GM21360 (cell line): ENCODE results near the gene RRN3.
"Not testable (repeated sequence)": the region's sequence is repeated elsewhere in the genome, so short reads cannot be mapped to it uniquely, and the experiment has no call there.

Source experiments
- ATAC-seq: cut with Tn5 transposase; IDR thresholded peaks from one replicate; pipeline ENCODE4 v1.9.1; 2021; ENCODE audit warnings: mild to moderate bottlenecking, moderate library complexity; ENCODE audit not compliant: unreplicated experiment

RRN3 gene

DNA sequence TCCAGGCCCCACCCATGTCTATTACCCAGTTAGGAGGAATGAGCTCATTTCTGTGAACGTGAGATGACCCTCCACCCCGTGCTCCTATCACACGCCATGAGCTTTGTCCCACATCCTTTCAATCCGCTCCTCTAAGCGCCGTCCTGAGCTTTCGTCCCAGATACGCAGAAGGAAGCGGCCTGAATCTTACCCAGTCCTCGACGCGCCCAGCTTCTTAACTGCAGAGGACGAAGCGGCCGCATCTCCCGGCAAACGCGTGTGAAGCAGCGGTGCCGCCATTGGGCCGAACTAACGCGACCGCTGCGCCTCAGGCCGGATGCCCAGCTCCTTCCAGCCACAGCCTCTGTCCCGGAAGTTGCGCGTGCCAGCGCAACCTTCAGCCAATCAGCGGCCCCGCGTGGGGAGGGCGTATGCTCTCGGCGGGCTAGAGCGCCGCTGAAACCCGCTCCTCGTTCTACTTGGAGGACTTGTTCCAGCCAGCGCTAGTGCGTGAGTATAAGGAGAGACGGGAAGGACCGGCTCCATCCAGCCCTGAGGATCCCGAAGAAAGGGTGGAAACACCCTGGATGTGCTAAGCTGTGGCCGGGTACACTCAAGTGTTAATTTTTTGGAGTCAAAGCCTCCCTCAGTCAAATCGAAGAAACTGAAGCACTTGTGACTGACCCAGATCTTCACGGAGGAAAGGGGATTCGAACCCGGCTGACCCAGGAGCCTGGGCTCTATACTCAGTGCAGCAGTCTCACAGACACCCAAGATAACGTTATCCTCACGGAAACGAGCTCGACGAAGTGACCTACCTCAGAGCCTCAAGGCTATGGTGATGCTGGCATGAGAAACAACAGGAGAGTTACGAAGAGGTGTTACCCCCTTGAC, at the start of gene RRN3:
Gene RRN3 (minus strand): TSS at position 318 of the 873 bp plus-strand sequence. CDS start 39 bp downstream, at position 279.
- ATAC-seq: peak; percentile 96

- ATAC-seq: not testable (repeated sequence)
Measured at GRCh38 chr16:15143601-15144091, 49.6 kb upstream of the RRN3 start.

DNA sequence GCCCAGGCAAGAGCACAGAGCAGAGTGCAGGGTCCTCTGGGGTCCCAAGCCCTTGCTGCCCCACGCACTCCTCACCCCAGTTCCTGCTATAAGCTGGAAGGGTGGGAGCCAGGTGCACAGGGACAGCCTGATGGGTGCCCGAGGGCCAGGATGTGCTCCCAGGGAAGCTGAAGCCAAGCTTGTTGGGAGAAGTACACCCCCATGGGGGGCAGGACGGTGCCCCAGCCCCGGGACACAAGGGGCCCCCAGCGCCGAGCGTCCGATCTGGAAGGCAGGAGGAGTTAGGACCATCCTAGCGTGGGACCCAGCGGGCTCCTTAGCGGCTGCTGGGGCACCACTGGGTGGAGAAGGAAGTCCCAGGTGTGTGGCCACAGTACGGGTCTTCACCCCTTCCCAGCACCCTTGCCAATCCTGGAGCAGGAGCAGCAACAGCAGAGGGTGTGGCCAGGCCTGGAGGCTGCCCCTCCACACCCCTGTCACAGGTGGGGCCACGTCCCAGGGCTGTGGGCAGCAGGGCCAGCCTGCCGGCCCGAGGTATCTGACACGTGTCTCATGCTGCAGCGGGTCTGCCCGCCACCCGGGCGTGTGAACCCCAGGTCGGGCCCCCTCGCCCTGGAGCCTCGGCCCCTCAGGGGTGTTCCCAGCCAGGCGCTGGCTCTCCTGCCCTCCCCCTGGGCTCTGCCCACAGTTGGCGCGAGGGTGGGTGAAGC, 49.0 kb upstream of the RRN3 start:
- ATAC-seq: not testable (repeated sequence)

DNA sequence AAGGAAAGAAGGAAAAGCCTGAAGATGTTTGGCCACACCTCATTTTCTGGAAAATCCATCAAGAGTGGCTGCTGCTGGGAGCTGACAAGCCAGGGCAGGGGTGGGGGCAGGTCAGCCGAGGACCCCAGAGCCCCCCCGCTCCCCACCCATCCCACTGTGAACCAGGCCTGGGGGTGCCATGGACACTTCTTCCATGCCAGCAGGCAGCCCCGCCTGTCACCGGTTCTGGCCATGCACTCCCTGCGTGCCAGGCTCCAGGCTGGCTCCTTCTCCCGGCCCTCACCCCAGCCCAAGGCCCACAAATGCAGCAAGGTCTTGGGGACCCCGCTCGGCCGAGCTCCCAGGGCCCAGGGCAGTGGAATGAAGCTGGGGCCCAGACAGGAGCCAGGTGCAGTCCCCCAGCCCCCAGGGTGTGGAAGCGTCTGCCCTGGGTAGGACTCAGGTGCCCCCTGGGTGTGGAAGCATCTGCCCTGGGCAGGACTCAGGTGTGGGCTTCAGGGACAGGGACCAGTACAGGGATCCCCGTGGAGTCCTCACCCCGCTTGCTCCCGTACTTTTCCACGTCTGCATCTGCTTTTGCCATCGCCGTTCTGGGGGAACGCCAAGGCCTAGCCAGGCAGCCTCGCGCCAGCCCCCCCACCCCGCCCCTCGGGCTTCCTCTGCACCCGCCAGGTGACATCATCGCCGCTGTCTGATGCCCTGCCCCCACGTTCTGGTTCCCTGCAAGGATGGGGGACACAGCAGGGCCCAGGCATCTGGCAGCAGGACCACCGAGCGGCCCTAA, 48.2 kb upstream of the RRN3 start:
- ATAC-seq: not testable (repeated sequence)

DNA sequence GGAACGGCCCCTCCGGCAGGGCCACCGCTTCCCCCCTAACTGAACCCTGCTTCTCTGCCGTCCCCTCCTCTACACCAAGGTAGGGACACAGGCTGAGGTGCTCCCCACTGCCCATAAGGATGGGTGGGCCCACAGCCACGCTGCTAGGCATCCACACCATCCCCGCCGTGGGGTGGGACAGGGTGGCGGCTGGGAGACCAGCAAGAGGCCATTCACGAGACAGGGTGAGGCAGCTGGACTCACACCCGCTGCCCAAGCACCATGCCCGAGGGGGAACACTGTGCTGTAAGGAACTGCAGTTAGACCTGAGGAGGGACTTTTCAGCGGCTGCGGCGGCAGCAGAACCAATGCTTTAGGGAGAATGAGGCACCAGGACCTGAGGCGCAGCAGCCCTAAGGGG, 47.5 kb upstream of the RRN3 start:
- no peak for ATAC-seq

GRCh38 chr16:15140444-15141365, 46.6 kb upstream of the RRN3 start:
- ATAC-seq: not testable (repeated sequence)

DNA sequence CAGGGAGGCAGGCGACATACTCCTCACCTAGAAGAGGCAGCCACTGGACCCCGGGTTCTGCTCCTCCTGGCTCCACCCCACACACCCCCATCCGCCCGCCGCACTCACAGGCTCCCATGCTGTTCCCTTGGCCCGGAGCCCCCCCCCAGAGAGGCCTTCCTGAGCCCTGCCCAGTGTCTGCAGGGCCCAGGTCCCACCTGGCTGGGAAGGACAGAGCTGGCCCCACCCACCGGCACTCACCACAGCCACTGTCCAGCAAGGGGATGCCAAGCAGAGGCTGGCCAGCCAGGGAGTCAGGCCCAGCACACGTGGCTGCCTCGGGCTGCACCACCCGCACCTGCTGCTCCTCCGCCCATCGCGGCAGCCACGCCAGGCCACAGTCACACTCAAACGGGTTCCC, 43.4 kb upstream of the RRN3 start:
- ATAC-seq: not testable (repeated sequence)

DNA sequence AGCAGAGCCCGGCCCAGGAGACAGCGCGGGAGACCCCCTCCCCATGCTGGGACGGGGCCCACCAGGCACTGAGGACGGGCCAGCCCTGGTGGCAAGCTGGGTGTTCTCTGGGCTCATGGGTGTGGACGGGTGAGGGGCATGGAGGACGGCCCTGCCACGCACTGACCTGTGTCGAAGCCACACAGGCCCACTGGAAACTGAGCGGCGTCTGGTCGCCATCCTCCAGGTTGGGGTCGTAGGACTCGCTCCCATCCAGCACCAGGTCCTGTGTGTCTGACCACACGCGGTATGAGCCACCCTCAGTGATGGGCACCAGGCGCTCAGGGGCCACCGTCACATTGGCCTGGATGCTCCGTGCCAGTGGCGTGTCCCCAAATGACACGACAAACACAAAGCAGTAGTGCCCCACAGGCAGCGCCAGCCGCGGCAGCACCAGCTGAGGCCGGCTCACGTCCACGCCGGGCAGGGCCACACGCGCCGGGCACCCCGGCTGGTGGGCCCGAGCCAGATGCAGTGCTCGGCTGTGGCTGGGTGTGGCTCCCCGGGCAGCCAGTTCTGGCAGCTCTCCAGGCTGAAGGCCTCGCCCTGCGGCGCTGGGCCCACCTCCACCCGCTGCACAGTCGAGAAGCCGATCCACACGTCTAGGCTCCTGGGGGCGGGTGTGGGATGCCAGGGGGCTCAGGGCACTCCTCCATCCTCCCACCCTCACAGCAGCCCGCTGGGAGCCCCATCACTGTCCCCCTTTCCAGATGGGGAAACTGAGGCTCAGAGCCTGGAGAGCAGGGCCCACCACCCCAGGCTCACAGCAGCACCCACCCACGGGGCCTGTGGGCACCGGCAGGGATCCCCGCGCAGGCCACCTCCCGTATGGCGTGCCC, 41.6 kb upstream of the RRN3 start:
- not testable (repeated sequence) for ATAC-seq

- ATAC-seq: not testable (repeated sequence)
Measured at GRCh38 chr16:15134752-15135482, 40.8 kb upstream of the RRN3 start.

DNA sequence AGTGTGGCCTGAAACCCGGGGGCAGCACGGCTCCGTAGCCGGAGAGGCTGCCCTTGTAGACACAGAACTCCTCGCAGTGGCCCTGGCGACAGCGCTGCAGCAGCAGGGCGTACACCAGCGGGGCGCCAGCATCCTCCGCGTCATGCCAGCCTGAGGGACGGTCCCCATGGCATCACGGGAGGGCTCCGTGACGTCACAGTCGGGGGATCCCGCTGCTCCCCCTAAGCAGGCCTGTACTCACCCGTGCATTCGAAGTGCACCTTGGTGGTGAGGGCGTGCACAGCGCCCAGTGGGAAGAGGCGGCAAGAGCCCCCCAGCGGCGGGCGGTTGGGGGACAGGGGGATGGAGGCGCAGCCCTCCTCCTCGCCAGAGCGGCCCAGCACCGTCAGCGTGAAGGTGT, 39.5 kb upstream of the RRN3 start:
- not testable (repeated sequence) for ATAC-seq

DNA sequence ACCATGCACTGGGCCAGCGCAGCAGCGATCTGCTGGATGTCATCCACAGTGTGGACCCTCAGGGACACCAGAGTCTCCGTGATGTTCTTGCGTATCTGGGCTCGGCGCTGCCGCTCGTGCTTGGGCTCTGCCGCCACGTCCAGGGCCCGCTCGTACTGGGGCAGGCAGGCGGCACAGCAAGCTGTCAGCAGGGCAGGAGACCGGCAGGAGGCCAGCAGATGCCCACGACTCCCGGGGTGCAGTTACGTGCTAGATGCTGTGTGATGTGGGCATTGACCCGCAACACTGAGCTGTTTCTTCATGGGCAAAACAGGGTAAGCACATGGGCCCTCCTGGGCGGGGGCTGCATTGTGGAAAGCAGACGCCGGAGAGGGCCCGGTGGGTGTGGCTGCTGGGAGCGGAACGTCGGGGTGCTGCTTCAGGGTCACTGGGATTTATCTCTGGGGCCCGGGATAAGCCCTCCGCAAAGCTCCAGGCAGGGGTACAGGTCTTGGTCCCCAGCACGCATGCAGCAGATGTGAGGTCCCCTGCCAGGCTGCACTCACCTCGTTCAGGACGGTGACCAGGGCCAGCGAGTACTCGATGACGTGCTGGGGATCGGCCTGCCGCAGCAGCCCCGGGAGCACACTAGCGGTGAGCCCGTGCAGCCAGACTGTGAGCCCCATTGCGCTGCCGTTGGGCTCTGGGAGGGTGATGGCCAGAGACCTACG, 38.8 kb upstream of the RRN3 start:
- ATAC-seq: not testable (repeated sequence)

GRCh38 chr16:15130943-15131700, 37.0 kb upstream of the RRN3 start:
- ATAC-seq: not testable (repeated sequence)

DNA sequence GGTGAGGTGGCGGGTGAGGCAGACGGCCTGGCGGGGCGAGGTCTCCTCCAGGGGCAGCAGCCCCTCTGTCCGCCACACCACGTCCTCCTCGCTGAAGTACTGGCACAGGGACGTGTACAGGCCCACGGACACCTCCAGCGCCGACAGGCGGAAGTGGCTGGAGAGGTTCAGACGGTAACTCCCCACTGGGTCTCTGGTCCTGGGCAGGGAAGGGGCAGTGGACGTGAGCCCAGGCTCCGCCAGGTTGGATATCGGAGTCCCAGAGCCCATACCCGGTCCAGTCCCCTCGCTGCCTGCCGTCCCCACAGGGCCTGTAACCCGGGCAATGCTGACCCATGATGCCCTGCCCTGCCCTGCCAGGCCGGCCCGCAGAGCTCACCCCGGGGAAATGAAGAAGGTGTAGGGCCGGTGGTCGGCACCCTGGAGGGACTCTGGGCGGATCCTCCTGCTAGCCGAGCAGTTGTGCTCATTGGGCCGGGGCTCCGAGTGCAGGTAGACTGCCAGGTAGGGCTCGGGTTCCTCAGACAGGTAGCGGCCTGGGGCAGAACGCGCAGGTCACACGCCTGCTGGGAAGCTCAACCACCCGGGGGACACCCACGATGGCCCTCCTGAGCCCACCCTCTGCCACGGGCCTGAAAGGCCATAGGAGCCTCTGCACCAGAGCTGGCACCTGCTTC, 36.3 kb upstream of the RRN3 start:
- not testable (repeated sequence) for ATAC-seq

- not testable (repeated sequence) for ATAC-seq
Measured at GRCh38 chr16:15127641-15128425, 33.8 kb upstream of the RRN3 start.

DNA sequence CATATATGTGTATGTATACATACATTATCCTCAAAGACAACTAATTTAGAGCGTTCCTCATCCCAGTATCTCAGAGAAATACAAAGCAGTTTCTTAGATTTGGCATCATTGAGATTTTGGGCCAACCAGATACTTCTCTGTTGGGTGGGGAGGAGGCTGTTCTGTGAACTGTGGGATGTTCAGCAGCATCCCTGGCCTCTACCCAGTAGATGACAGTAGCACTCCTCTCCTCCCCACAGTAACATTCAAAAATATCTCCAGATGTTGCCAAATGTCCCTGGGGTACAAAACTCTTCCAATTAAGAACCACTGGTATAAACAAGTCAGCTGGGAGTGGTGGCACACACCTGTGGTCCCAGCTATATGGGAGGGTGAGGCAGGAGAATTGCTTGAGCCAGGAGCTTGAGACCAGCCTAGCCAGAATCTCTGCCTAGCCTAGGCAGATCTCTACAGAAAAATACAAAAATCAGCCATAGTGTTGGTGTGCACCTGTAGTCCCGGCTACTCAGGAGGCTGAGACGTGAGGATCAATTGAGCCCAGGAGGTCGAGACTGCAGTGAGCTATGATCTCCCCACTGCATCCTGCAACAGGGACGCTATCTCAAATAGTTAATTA, 6.4 kb upstream of the RRN3 start:
- not testable (repeated sequence) for ATAC-seq
